Esophagus squamous epithelium (tissue), 5 donors: ENCODE results near the gene ZMYND11. TPM values are rescaled to one million over a fixed set of nuclear protein-coding genes. Genes with fewer than 3 reads are reported as not detected.

ENCODE experiments used
- DNase-seq: peaks from one replicate; lab custom pipeline; 2025; lab: John Stamatoyannopoulos, UW
- H3K27ac ChIP-seq, 4 donors: fragments of 200-600 bp; sonication (generic); one replicate each; pipeline ENCODE4 v1.5.1; 2016 to 2019; ENCODE audit warnings: mild to moderate bottlenecking in 1 of 4
- H3K27me3 ChIP-seq, 4 donors: fragments of 200-600 bp; sonication (generic); 1 replicate in 3 of 4; 2 replicates in 1 of 4; pipeline versions ENCODE4 v1.5.1 to v1.6.0; 2017 to 2021; ENCODE audit warnings: antibody characterized with exemption in 1 of 4
- H3K36me3 ChIP-seq, 3 donors: fragments of 200-600 bp; sonication (generic); one replicate each; pipeline ENCODE4 v1.5.1; 2016 to 2019
- H3K4me1 ChIP-seq, 3 donors: fragments of 200-600 bp; sonication (generic); one replicate each; pipeline ENCODE4 v1.5.1; 2017 to 2019
- H3K4me3 ChIP-seq, 4 donors: fragments of 200-600 bp; sonication (generic); 1 replicate in 3 of 4; 2 replicates in 1 of 4; pipeline ENCODE4 v1.5.1; 2016 to 2019; ENCODE audit warnings: mild to moderate bottlenecking in 2 of 4, moderate library complexity in 1 of 4
- H3K9me3 ChIP-seq, 3 donors: fragments of 200-600 bp; sonication (generic); one replicate each; pipeline ENCODE4 v1.5.1; 2016 to 2019
- POLR2A ChIP-seq, 4 donors: fragments of 450-650 bp; IDR thresholded peaks; one replicate each; pipeline ENCODE4 v1.6.1; 2017; ENCODE audit warnings: antibody characterized with exemption in 4 of 4, mild to moderate bottlenecking in 4 of 4, moderate library complexity in 3 of 4
- WGBS, 2 donors: methylation state at CpG; one replicate each; pipeline ENCODE4 v1.1.5; 2018; 5-methylcytosine and 5-hydroxymethylcytosine counted together
- intact Hi-C: fragments of 100-400 bp; cut with DNase I; formaldehyde crosslinking; loops from one replicate; pipeline ENCODE4 v1.15.0; 2022
- total RNA-seq, 4 donors: library from RNA; depleted of rRNA; stranded (reverse); fragments of >200 nt; gene quantifications; one replicate each; pipeline ENCODE4 v1.1.0, GENCODE V29; 2016
- TF ChIP-seq, protein P1 (sequence below), 6 experiments: fragments of 450-650 bp in 4 of 6; fragments of 200-600 bp in 2 of 6; sonication (generic) in 2 of 6; IDR thresholded peaks; one replicate each; pipeline ENCODE4 v1.5.1; 2016 to 2019; ENCODE audit warnings: antibody characterized with exemption in 6 of 6, mild to moderate bottlenecking in 4 of 6, moderate library complexity in 4 of 6
- donor health status: DM: yes; HTN: yes; CAD: no.

ZMYND11 gene
- total RNA-seq, 4 donors from 2014 or later: 22.9 to 67.9 (median 32.2) TPM

- Histone ChIP-seq H3K27ac (no peak overlapping the region), H3K27me3 (no peaks in the 10 kb centered on the region), H3K4me1 (no peaks in the 10 kb centered on the region), H3K9me3 (no peaks in the 10 kb centered on the region), H3K36me3 (peaks cover 0 to 88% (median 8%) of the 10 kb centered on the region in 3 donors), H3K4me3 (no peak overlapping the region)
- WGBS, 2 donors: 96 to 98% methylated on average over 6 of the region's 9 CpGs
- intact Hi-C loops: no loop called here
- TF ChIP-seq POLR2A (IDR thresholded peaks at IDR 0.05): no peak
- TF ChIP-seq, protein P1, sequence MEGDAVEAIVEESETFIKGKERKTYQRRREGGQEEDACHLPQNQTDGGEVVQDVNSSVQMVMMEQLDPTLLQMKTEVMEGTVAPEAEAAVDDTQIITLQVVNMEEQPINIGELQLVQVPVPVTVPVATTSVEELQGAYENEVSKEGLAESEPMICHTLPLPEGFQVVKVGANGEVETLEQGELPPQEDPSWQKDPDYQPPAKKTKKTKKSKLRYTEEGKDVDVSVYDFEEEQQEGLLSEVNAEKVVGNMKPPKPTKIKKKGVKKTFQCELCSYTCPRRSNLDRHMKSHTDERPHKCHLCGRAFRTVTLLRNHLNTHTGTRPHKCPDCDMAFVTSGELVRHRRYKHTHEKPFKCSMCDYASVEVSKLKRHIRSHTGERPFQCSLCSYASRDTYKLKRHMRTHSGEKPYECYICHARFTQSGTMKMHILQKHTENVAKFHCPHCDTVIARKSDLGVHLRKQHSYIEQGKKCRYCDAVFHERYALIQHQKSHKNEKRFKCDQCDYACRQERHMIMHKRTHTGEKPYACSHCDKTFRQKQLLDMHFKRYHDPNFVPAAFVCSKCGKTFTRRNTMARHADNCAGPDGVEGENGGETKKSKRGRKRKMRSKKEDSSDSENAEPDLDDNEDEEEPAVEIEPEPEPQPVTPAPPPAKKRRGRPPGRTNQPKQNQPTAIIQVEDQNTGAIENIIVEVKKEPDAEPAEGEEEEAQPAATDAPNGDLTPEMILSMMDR (IDR thresholded peaks at IDR 0.05): no peak
- no peak for DNase-seq
Measured at GRCh38 chr10:279232-279631, 144.0 kb downstream of the ZMYND11 start.

- Histone ChIP-seq H3K9me3 (no peaks in the 10 kb centered on the region), H3K4me3 (no peak overlapping the region), H3K27me3 (no peaks in the 10 kb centered on the region), H3K27ac (no peak overlapping the region), H3K4me1 (no peaks in the 10 kb centered on the region), H3K36me3 (peaks cover 0 to 92% (median 8%) of the 10 kb centered on the region in 3 donors)
- intact Hi-C loops: no loop called here
- TF ChIP-seq POLR2A (IDR thresholded peaks at IDR 0.05): no peak
- TF ChIP-seq, protein P1 (IDR thresholded peaks at IDR 0.05): no peak
- no peak for DNase-seq
- WGBS, 2 donors: 84 to 86% methylated on average over 10 of the region's 10 CpGs
Measured at GRCh38 chr10:279655-280054, 144.4 kb downstream of the ZMYND11 start.

DNA sequence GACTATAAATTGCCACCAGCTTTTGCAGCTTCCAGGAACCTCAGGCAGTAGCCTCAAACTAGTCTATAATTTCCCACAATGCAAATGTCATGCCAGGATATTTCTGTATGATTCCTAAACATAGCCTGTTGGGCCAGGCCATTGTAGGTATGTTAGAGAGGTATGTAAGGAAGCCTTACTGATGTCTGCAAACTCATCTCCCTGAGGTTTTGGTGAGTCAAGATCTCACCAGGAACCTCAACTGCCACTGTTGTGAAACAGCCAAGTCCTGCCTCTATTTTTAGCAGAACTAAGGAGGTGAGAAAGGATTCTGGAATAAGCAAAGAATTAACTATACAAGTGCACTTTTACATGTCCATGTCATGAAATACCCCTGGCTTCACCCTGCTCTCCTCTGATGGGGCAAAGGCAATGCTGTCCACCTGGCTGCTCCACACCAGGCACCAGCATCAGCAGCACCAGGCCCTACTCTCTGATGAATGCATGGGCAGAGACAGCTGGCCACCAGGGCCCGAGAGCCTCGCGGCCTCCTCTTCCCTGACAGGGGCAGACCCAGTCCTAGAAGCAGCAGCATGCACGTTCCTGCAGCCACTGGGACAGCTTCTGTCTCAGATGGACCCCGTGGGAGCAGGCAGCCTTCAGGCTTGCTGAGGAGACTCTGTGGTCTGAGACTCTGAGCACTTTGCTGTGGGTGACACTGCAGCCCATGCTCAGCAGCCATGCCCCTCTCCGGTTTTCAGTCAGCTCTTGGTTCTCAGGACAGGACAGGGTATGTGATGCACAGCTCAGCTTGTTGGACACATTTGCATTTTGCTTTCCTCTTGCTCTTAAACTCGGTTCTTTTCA, 147.3 kb downstream of the ZMYND11 start:
- H3K27ac ChIP-seq: no peak overlapping the region
- H3K4me3 ChIP-seq: no peak overlapping the region
- no peak for DNase-seq
- WGBS, 2 donors: 74 to 75% methylated on average over 3 to 4 of the region's 7 CpGs
- intact Hi-C loops: no loop called here
- TF ChIP-seq POLR2A (IDR thresholded peaks at IDR 0.05): no peak
- TF ChIP-seq, protein P1 (IDR thresholded peaks at IDR 0.05): no peak
- H3K9me3 ChIP-seq: no peaks in the 10 kb centered on the region
- H3K4me1 ChIP-seq: no peaks in the 10 kb centered on the region
- H3K36me3 ChIP-seq: peaks cover 0 to 96% (median 8%) of the 10 kb centered on the region in 3 donors
- no peaks in the 10 kb centered on the region for H3K27me3 ChIP-seq

DNA sequence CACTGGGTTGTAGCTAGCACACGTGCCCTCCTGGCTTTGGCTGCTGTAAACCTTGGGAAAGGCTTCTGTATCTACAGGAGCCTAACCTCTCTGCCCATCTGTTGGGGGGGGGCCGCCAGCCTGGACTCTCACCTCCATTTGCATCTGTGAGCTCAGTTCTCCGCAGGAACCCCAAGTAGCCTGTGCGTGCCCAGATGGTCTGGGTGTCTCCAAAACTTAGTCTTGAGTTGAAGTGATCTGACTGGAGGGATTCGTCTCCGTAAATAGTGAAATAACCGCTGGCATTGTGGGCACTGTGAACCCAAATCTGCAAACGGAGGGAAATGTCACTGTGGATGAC, 147.9 kb downstream of the ZMYND11 start:
- Histone ChIP-seq H3K9me3 (no peaks in the 10 kb centered on the region), H3K27ac (no peak overlapping the region), H3K36me3 (peaks cover 0 to 94% (median 8%) of the 10 kb centered on the region in 3 donors), H3K4me1 (no peaks in the 10 kb centered on the region), H3K27me3 (no peaks in the 10 kb centered on the region), H3K4me3 (no peak overlapping the region)
- no peak for DNase-seq
- WGBS, 2 donors: 87 to 88% methylated on average over 7 of the region's 8 CpGs
- intact Hi-C loops: no loop called here
- no peak for TF ChIP-seq POLR2A (IDR thresholded peaks at IDR 0.05)
- TF ChIP-seq, protein P1 (IDR thresholded peaks at IDR 0.05): no peak

DNA sequence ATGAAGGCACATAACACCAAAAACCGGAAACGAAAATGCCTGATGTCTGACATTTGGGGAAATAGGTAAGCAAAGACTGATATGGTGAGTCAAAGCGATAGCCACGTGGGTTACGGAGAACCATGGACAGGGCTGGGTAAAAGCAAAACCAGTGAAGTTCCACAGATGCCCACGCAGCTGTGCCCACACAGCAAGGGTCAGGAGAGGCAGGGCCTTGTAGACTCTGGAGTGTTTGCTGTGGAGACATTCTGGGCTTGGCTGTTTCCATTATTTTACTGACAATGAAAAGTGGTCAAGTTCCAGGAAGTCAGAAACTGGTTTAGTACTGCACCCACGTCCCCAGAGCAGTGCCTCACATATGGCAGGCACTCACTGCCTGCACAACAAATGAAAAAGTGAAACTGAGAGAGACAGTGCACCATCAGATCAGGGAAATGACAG, 148.7 kb downstream of the ZMYND11 start:
- intact Hi-C loops: no loop called here
- 71 to 83% methylated on average over 6 to 7 of the region's 7 CpGs for WGBS, 2 donors

More for the DNA sequence above, 148.7 kb downstream of the ZMYND11 start:
- Histone ChIP-seq H3K36me3 (peaks cover 0 to 96% (median 8%) of the 10 kb centered on the region in 3 donors), H3K4me1 (no peaks in the 10 kb centered on the region), H3K4me3 (no peak overlapping the region), H3K27me3 (no peaks in the 10 kb centered on the region), H3K27ac (no peak overlapping the region), H3K9me3 (no peaks in the 10 kb centered on the region)
- TF ChIP-seq POLR2A (IDR thresholded peaks at IDR 0.05): no peak
- TF ChIP-seq, protein P1 (IDR thresholded peaks at IDR 0.05): no peak
- DNase-seq: no peak
